ENCODE data around the gene IFNA4.

IFNA4 gene

DNA sequence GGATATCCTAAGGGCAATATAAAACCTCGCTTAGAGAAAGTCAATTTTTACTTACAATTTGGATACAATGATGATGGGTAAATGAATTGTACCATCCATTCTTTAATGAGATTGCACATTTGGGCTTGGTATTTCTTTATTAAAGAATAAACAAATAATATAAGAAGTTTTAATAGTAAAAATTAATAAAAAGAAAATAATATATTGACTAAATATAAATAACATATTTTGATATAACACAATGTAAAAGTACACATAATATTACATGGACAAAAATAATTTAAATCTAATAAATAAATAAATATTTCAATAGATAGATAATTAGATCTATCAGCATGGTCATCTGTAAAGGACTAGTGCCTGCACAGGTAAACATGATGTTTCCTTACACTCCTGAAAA lies 21.9 kb downstream of the IFNA4 start:
- DNase-seq = no peak

GRCh38 chr9:21160178-21160577 lies 27.2 kb downstream of the IFNA4 start:
- no peak for DNase-seq

DNA sequence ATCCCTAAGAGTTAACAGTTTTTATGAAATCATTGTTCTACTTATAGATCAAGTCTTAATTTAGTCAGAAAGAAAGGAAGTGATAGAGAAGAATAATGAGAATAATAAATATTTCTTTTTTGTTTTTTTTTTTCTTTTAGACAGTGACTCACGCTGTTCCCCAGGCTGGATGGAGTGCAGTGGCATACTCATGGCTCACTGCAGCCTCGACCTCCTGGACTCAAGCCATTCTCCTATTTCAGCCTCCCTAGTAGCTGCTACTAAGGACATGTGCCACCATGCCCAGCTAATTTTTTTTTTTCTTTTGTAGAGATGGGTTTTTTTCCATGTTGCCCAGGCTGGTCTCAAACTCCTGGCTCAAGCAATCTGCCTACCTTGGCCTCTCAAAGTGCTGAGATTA lies 31.9 kb downstream of the IFNA4 start:
- DNase-seq = no peak

- DNase-seq = no peak
These were observed 33.3 kb downstream of the IFNA4 start for GRCh38 chr9:21154018-21154608.

- no peak for DNase-seq
These were observed 33.9 kb downstream of the IFNA4 start for GRCh38 chr9:21153336-21154017.

- DNase-seq = no peak
These were observed 42.8 kb downstream of the IFNA4 start for GRCh38 chr9:21144603-21145002.

DNA sequence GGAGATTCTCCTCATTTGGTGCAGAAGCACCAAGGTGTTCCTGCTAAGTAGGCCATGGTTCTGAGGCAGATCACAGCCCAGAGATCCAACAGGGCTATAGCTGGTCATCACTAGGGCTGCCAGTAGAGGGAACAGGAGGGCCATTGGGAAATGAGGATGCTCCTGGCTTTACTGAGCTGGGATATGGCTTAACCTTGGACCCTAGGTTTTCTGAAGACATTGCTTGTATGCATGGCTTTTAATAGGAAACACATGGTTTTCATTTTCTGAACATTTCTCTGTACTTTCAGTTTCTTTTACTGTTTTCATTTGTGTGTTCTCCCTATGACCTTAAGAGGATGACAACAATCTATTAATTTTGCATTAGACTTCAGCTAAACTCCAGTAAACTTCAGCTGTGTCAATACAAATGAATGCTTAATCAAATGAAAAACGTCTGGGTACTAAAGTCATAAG lies 45.9 kb downstream of the IFNA4 start, which contains the start of gene IFNW1:
IFNW1 (minus strand) TSS at position 406 of the 456 bp plus-strand sequence; CDS start at position 144, 262 bp downstream.
- no peak for DNase-seq

GRCh38 chr9:21137020-21137419 lies 50.4 kb downstream of the IFNA4 start:
- DNase-seq = no peak
